NOMO-1 treated with dmso at 0.1 percent for 144 hours (cell line): ENCODE results near the gene C5orf15.

Experiments used
- DNase-seq: peaks from one replicate; lab custom pipeline; 2025; ENCODE audit not compliant: unreplicated experiment; lab: John Stamatoyannopoulos, UW

Gene C5orf15

GRCh38 chr5:133925866-133926488 lies 42.4 kb downstream of the C5orf15 start:
- DNase-seq: no peak

GRCh38 chr5:133925269-133925668 lies 43.2 kb downstream of the C5orf15 start:
- DNase-seq: no peak

GRCh38 chr5:133924221-133924920 lies 44.1 kb downstream of the C5orf15 start:
- no peak for DNase-seq

DNA sequence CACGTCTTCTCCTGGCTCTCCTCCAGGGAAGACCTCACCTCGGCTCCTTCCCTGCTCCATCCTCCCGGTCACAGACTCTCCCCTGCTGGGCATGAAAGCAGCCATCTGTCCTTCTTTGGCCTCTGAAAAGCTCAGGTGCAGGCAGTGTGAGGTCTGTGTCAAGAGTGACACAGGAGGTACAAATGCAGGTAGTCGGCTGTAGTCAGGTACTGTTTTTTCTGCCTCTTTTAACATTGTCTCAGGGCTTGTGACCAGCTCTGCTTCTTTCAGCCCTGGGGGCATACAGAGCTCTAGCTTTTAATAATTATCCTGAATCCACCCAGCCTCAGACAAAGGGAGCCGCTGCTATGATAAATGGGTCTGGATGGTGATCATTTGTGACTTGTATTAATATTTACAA lies 46.4 kb downstream of the C5orf15 start:
- DNase-seq: no peak

- DNase-seq: no peak
These were observed 47.4 kb downstream of the C5orf15 start for GRCh38 chr5:133921069-133921468.

DNA sequence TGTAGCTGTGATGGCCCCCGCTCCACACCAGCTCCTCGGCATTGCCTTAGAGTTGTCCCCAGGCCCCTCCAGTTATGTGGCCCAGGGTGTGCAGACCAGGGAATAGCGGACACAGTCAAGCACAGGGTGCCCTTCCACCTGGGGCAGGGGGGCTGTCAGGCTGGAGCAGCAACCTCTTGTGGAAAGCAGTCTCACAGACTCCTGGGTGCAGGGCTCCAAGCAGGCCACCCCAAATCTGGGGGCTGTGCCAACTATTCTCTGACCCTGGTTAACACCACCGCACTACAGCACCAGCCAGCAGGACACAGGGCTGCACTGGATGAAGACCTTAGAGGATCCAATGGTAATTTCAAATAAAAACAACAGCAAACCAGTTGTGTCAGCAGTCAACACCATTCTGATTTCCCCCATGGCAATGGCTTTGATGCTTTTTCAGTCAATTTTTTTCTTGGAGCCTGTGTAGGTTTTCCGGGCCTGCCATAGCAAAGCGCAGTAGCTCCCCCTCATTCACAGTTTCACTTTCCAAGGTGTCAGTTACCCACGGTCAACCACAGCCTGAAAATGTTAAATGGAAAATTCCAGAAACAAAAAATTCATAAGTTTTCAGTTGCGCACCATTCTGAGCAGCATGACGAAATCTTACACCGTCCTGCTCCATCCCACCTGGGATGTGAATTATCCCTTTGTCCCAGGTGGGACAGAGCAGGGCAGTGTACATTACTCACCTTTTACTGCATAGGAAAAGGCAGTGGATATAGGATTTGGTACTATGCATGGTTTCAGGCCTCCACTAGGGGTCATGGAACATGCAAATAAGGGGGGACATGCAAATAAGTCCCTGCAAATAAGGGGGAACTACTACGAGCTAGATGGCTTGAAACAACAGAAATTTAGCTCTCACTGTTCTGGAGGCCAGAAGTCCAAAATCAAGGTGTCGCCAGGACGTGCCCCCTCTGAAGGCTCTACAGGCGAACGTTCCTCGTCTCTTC lies 49.0 kb downstream of the C5orf15 start:
- no peak for DNase-seq

GRCh38 chr5:133918731-133919130 lies 49.7 kb downstream of the C5orf15 start:
- no peak for DNase-seq

GRCh38 chr5:133918316-133918715 lies 50.1 kb downstream of the C5orf15 start:
- no peak for DNase-seq

- DNase-seq: no peak
These were observed 50.6 kb downstream of the C5orf15 start for GRCh38 chr5:133917785-133918184.

GRCh38 chr5:133916914-133917313 lies 51.5 kb downstream of the C5orf15 start:
- no peak for DNase-seq

- no peak for DNase-seq
These were observed 51.9 kb downstream of the C5orf15 start for GRCh38 chr5:133916479-133916878.

- DNase-seq: no peak
These were observed 54.0 kb downstream of the C5orf15 start for GRCh38 chr5:133914434-133914833.

- no peak for DNase-seq
These were observed 54.8 kb downstream of the C5orf15 start for GRCh38 chr5:133913413-133914155.

GRCh38 chr5:133912951-133913350 lies 55.5 kb downstream of the C5orf15 start:
- no peak for DNase-seq

DNA sequence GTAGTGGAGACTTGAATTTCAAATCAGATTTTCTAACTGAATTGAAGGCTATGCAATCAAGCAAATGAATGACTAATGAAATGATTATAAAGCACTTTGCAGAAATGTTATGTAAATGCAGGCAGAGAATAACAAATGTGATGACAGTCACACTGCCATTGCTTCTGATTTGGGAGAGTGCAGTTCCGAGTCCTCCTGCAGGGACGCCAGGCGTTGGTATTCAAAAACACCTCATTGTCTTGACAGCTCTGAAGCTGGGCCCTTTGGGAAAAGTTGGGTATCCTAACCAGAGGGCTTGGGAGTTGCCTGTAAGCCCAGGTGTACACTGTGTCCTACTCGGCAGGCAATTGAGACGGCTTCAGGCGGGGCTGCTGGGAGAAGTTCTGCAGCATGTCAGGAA lies 57.9 kb downstream of the C5orf15 start:
- no peak for DNase-seq

DNA sequence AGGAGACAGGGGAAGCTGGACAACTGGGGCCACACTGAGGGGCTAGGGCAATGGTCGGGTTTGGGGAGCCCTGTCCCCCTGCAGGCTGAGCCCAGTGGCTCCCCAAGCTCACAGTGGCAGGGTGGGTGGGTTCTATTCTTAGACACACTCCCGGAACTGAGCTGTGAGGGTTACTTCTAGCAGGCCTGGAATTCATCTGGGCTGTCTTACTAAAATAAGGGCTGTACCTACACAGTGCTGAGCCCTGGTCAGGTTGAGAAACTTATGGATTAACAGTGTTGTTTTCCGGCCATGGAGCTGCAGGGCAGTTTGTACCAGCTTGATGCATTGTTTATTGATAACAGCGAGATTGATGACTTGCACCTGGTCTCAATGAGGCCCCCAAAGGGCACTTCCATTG lies 58.8 kb downstream of the C5orf15 start:
- no peak for DNase-seq

DNA sequence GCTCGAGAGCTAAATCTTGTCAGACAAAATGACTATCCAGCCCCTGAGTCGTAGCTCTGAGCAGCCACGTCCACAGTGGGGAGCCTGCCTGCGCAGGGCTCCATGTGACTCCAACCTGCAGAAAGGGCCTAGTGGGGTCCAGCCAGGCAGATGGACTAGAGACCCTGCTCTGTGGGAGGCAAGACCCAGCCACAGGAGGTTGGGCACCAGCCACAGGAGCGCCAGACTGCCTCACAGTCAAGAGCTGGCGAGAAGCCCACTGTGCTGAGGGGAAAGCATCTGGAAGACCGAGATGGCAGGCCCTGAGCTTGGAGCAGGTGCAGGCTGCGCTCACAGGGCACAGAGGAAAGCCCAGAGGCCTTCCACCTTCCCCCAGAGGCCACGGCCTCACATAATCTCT lies 61.4 kb downstream of the C5orf15 start:
- no peak for DNase-seq

- DNase-seq: no peak
These were observed 62.1 kb downstream of the C5orf15 start for GRCh38 chr5:133906303-133906702.
